ENCODE results near the gene MAP1S. TPM values are rescaled to one million over a fixed set of nuclear protein-coding genes. Genes with fewer than 3 reads are reported as not detected.

The MAP1S gene
- total RNA-seq, 1 donor from 2014 or later: 67.1 TPM

- Histone ChIP-seq H3K27me3 (ENCODE audit: low read depth) (no peaks in the 10 kb centered on the region), H3K4me3 (no peak overlapping the region), H3K4me1 (peaks cover 45% of the 10 kb centered on the region), H3K9me3 (no peaks in the 10 kb centered on the region), H3K27ac (peak overlapping the region; percentile 66), H3K36me3 (peaks cover 49% of the 10 kb centered on the region)
- ATAC-seq: no peak
- no peak for DNase-seq
- intact Hi-C loops (cut with DNase I): no loop called here
- TF ChIP-seq CTCF (IDR thresholded peaks at IDR 0.05): no peak
These were observed 3.5 kb downstream of the MAP1S start for GRCh38 chr19:17722655-17723240.

GRCh38 chr19:17724655-17725054, 5.4 kb downstream of the MAP1S start:
- intact Hi-C loops (cut with DNase I): no loop called here
- Histone ChIP-seq H3K36me3 (peaks cover 68% of the 10 kb centered on the region), H3K27ac (no peak overlapping the region), H3K4me1 (peaks cover 32% of the 10 kb centered on the region), H3K27me3 (ENCODE audit: low read depth) (no peaks in the 10 kb centered on the region), H3K9me3 (no peaks in the 10 kb centered on the region), H3K4me3 (no peak overlapping the region)
- TF ChIP-seq CTCF (IDR thresholded peaks at IDR 0.05): no peak
- DNase-seq (no peak), ATAC-seq (no peak)

- Histone ChIP-seq H3K9me3 (no peaks in the 10 kb centered on the region), H3K36me3 (peaks cover 77% of the 10 kb centered on the region), H3K4me1 (peaks cover 24% of the 10 kb centered on the region), H3K4me3 (no peak overlapping the region), H3K27me3 (ENCODE audit: low read depth) (no peaks in the 10 kb centered on the region), H3K27ac (no peak overlapping the region)
- DNase-seq: no peak
- intact Hi-C loops (cut with DNase I): no loop called here
- no peak for ATAC-seq
- TF ChIP-seq CTCF (IDR thresholded peaks at IDR 0.05): peak; percentile 17
These were observed 6.3 kb downstream of the MAP1S start for GRCh38 chr19:17725422-17726078.

- no peaks in the 10 kb centered on the region for H3K27me3 ChIP-seq (ENCODE audit: low read depth)
- H3K4me3 ChIP-seq: no peak overlapping the region
- intact Hi-C loops (cut with DNase I): no loop called here
- no peak for TF ChIP-seq CTCF (IDR thresholded peaks at IDR 0.05)
- no peak overlapping the region for H3K27ac ChIP-seq
- H3K4me1 ChIP-seq: peaks cover 17% of the 10 kb centered on the region
- H3K9me3 ChIP-seq: no peaks in the 10 kb centered on the region
- peaks cover 84% of the 10 kb centered on the region for H3K36me3 ChIP-seq
- no peak for DNase-seq
- ATAC-seq: no peak
These were observed 7.0 kb downstream of the MAP1S start for GRCh38 chr19:17726136-17726741.

- no peak overlapping the region for H3K4me3 ChIP-seq
- H3K4me1 ChIP-seq: peaks cover 16% of the 10 kb centered on the region
- no peak for DNase-seq
- intact Hi-C loops (cut with DNase I): no loop called here
- H3K27ac ChIP-seq: no peak overlapping the region
- peak in 1 of 2 donors; percentile 13 for ATAC-seq
- TF ChIP-seq CTCF (IDR thresholded peaks at IDR 0.05): no peak
- H3K27me3 ChIP-seq (ENCODE audit: low read depth): no peaks in the 10 kb centered on the region
- no peaks in the 10 kb centered on the region for H3K9me3 ChIP-seq
- H3K36me3 ChIP-seq: peaks cover 91% of the 10 kb centered on the region
These were observed 7.9 kb downstream of the MAP1S start for GRCh38 chr19:17726964-17727773.
